ENCODE results near the gene FYCO1. TPM values are rescaled to one million over a fixed set of nuclear protein-coding genes. Genes with fewer than 3 reads are reported as not detected.

FYCO1 gene
- total RNA-seq, 4 donors from 2014 or later, result 35.8 to 51.2 (median 43.8) TPM

DNA sequence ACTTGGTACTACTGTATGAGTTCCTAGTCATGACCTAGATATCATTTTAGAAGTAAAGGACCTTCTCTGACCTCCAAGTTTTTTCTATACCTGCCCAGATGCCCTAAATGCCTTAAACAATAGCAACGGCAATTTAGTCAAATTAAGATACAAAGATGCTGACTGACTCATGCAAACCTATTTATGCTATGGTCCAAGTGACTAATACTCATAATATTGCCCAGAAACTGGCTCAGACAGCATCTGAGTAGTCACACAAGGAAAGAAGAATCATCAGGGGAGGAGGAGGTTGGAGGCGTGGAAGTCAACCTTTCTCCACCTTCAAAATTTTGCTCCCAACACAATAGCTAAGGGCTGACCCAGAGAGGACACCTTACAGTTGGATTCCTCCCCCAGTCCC lies 6.8 kb downstream of the FYCO1 start:
- Histone ChIP-seq H3K27me3 (no peaks in the 10 kb centered on the region), H3K36me3 (peaks cover 0 to 10% (median 0%) of the 10 kb centered on the region in 3 donors), H3K4me3 (no peak overlapping the region), H3K9me3 (no peaks in the 10 kb centered on the region), H3K4me1 (peaks cover 9 to 84% (median 18%) of the 10 kb centered on the region in 4 donors), H3K27ac (peak overlapping the region in 2 of 4 donors; percentile 27 to 84)
- TF ChIP-seq, protein P1, sequence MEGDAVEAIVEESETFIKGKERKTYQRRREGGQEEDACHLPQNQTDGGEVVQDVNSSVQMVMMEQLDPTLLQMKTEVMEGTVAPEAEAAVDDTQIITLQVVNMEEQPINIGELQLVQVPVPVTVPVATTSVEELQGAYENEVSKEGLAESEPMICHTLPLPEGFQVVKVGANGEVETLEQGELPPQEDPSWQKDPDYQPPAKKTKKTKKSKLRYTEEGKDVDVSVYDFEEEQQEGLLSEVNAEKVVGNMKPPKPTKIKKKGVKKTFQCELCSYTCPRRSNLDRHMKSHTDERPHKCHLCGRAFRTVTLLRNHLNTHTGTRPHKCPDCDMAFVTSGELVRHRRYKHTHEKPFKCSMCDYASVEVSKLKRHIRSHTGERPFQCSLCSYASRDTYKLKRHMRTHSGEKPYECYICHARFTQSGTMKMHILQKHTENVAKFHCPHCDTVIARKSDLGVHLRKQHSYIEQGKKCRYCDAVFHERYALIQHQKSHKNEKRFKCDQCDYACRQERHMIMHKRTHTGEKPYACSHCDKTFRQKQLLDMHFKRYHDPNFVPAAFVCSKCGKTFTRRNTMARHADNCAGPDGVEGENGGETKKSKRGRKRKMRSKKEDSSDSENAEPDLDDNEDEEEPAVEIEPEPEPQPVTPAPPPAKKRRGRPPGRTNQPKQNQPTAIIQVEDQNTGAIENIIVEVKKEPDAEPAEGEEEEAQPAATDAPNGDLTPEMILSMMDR (IDR thresholded peaks at IDR 0.05), result no peak
- no peak for TF ChIP-seq POLR2A (IDR thresholded peaks at IDR 0.05)
- no peak for DNase-seq

DNA sequence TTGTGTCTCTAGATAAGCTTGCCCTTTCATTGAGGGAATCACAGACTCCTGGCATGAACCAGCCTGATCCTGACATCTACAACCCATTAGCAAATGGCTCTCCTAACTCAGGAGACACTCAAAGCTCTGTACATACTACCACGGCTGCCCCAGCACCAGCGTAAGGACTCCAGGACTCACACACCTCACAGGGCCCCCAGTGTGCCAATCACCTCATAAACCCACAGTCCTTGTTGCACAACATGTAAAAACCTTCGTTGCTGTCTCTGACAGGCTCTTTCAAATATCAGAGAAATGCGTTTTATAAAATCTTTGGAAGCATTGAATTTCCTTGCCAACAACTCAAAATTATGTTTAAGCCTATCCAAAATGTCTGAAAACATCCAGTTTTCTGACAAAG lies 7.3 kb downstream of the FYCO1 start:
- H3K4me1 ChIP-seq, result peaks cover 9 to 79% (median 18%) of the 10 kb centered on the region in 4 donors

GRCh38 chr3:45987368-45988291 lies 8.0 kb downstream of the FYCO1 start:
- Histone ChIP-seq H3K36me3 (peaks cover 0 to 22% (median 0%) of the 10 kb centered on the region in 3 donors), H3K27me3 (no peaks in the 10 kb centered on the region), H3K9me3 (no peaks in the 10 kb centered on the region), H3K4me1 (peaks cover 8 to 72% (median 15%) of the 10 kb centered on the region in 4 donors), H3K27ac (peak overlapping the region; percentile 44 to 84 (median 58)), H3K4me3 (no peak overlapping the region)
- TF ChIP-seq, protein P1 (IDR thresholded peaks at IDR 0.05), result no peak
- TF ChIP-seq POLR2A (IDR thresholded peaks at IDR 0.05), result no peak
- no peak for DNase-seq

More for the DNA sequence above, 7.3 kb downstream of the FYCO1 start:
- Histone ChIP-seq H3K36me3 (peaks cover 0 to 14% (median 0%) of the 10 kb centered on the region in 3 donors), H3K27me3 (no peaks in the 10 kb centered on the region), H3K4me3 (no peak overlapping the region), H3K9me3 (no peaks in the 10 kb centered on the region), H3K27ac (peak overlapping the region; percentile 44 to 84 (median 58))
- no peak for DNase-seq
- TF ChIP-seq, protein P1 (IDR thresholded peaks at IDR 0.05), result no peak
- TF ChIP-seq POLR2A (IDR thresholded peaks at IDR 0.05), result no peak

DNA sequence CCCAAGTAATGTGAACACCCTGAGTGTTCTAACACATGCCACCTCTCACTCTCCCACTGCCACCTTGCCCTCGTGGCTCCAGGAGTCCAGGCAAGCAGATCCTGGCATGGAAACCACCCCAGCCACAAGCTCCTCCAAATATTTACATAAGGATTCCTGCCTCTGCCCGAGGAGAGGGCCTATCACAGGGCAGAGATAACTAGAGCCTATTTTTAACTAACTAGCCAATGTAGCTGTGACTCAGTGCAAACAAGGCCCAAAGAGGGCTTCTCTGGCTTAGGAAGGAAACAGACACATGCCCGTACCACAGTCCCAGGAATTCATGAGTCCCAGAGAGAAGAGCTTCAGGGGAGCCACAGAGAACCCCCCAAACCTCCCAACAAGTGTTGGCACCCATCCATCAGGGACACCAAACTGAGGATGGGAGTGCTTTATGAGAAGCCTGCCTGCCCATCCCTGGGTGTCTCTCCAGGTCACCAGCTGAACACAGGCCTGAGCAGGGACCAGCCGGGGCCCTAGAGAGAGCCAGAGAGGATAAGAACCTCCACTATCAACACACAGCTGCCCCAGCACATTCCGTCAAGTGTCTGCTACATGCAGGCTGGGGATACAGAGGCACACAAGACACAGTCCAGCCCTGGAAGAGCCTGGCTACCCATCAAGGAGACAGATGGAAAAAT lies 9.2 kb downstream of the FYCO1 start:
- Histone ChIP-seq H3K36me3 (peaks cover 0 to 33% (median 0%) of the 10 kb centered on the region in 3 donors), H3K4me1 (peaks cover 0 to 63% (median 11%) of the 10 kb centered on the region in 4 donors), H3K27me3 (no peaks in the 10 kb centered on the region), H3K4me3 (no peak overlapping the region), H3K27ac (peak overlapping the region; percentile 44 to 84 (median 67)), H3K9me3 (no peaks in the 10 kb centered on the region)
- no peak for TF ChIP-seq POLR2A (IDR thresholded peaks at IDR 0.05)
- TF ChIP-seq, protein P1 (IDR thresholded peaks at IDR 0.05), result no peak
- DNase-seq, result no peak

DNA sequence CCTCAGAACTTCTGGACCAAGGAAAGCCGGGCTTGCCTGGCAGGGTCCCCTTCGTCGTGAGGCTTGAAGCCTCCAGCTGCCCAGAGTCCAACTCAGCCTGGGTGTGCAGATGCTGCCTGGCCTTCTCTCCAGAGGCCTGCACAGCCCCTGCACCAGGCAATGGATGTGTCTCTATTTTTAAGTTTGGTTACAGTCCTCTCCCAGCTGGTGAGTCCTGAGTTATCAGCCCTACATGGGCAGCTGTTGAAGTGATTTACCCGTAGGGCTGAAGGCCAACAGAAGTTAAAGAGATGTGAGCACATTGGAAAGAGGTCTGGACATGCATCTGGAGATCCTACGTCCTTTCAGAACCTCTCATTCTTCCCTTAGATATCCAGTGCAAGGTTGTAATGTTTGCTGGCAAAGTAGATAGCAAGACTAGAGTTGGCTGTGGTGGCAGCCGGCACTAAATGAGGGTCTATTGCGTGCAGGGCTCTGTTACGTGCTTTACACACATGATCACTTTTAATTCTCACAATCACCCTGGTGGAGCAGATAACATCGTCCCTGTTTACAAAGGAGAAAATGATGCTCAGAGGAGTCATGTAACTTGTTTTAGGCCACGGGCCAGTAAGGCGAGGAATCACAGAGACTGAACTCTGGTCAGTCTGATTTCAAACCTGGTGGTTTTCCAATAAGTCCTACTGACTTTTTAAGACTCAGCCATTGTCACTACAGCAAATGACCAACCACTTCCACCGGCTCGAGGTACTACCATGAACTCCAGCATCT lies 9.9 kb downstream of the FYCO1 start:
- H3K4me1 ChIP-seq, result peaks cover 0 to 61% (median 11%) of the 10 kb centered on the region in 4 donors
- H3K4me3 ChIP-seq, result no peak overlapping the region
- H3K27ac ChIP-seq, result peak overlapping the region; percentile 43 to 84 (median 67)
- no peak for DNase-seq
- TF ChIP-seq, protein P1 (IDR thresholded peaks at IDR 0.05), result no peak
- TF ChIP-seq POLR2A (IDR thresholded peaks at IDR 0.05), result no peak
- no peaks in the 10 kb centered on the region for H3K9me3 ChIP-seq
- no peaks in the 10 kb centered on the region for H3K27me3 ChIP-seq
- H3K36me3 ChIP-seq, result peaks cover 0 to 41% (median 0%) of the 10 kb centered on the region in 3 donors

Measured in Peyer's patch (tissue), 4 donors.